ENCODE data around the gene LANCL2. TPM values are rescaled to one million over a fixed set of nuclear protein-coding genes. Genes with fewer than 3 reads are reported as not detected.
A peak's percentile ranks its signal among the peaks of the same experiment; 100 is the strongest.
"Not testable (repeated sequence)": the region's sequence is repeated elsewhere in the genome, so short reads cannot be mapped to it uniquely, and the experiment has no call there.

The LANCL2 gene
- total RNA-seq, 2 donors from 2014 or later: 6.6 to 11.4 TPM

- no peak overlapping the region for H3K4me3 ChIP-seq
- peak; percentile 86 for TF ChIP-seq CTCF (IDR thresholded peaks at IDR 0.05)
- H3K27ac ChIP-seq: no peak overlapping the region
- peak; percentile 46 for DNase-seq (ENCODE audit: low spot score)
- H3K27me3 ChIP-seq (replicated peaks; ENCODE audit: insufficient read depth): no peaks in the 10 kb centered on the region
- H3K36me3 ChIP-seq: no peaks in the 10 kb centered on the region
- H3K9me3 ChIP-seq: no peaks in the 10 kb centered on the region
- peak; percentile 55 for ATAC-seq (ENCODE audit: insufficient number of reproducible peaks, low FRiP score, low read depth)
- no peaks in the 10 kb centered on the region for H3K4me1 ChIP-seq (ENCODE audit: control insufficient read depth in 1 of 2, low read depth in 2 of 2)
These were observed 50.1 kb downstream of the LANCL2 start for GRCh38 chr7:55415173-55415778.

GRCh38 chr7:55417456-55417855, 52.3 kb downstream of the LANCL2 start:
- H3K4me3 ChIP-seq; ATAC-seq (ENCODE audit: insufficient number of reproducible peaks, low FRiP score, low read depth); H3K27ac ChIP-seq; H3K27me3 ChIP-seq (replicated peaks; ENCODE audit: insufficient read depth); H3K4me1 ChIP-seq (ENCODE audit: control insufficient read depth in 1 of 2, low read depth in 2 of 2); DNase-seq (ENCODE audit: low spot score); H3K9me3 ChIP-seq; H3K36me3 ChIP-seq: not testable (repeated sequence)

- Histone ChIP-seq H3K36me3 (no peaks in the 10 kb centered on the region), H3K27me3 (replicated peaks; ENCODE audit: insufficient read depth) (no peaks in the 10 kb centered on the region), H3K4me3 (no peak overlapping the region), H3K4me1 (ENCODE audit: control insufficient read depth in 1 of 2, low read depth in 2 of 2) (no peaks in the 10 kb centered on the region), H3K9me3 (no peaks in the 10 kb centered on the region), H3K27ac (no peak overlapping the region)
- no peak for DNase-seq (ENCODE audit: low spot score)
- no peak for ATAC-seq (ENCODE audit: insufficient number of reproducible peaks, low FRiP score, low read depth)
- no peak for TF ChIP-seq CTCF (IDR thresholded peaks at IDR 0.05)
These were observed 55.4 kb downstream of the LANCL2 start for GRCh38 chr7:55420530-55420929.

- no peak for TF ChIP-seq CTCF (IDR thresholded peaks at IDR 0.05)
- Histone ChIP-seq H3K27ac (no peak overlapping the region), H3K4me1 (ENCODE audit: control insufficient read depth in 1 of 2, low read depth in 2 of 2) (no peaks in the 10 kb centered on the region), H3K4me3 (no peak overlapping the region), H3K9me3 (no peaks in the 10 kb centered on the region), H3K27me3 (replicated peaks; ENCODE audit: insufficient read depth) (no peaks in the 10 kb centered on the region), H3K36me3 (peaks cover 4% of the 10 kb centered on the region)
- DNase-seq (ENCODE audit: low spot score): no peak
- no peak for ATAC-seq (ENCODE audit: insufficient number of reproducible peaks, low FRiP score, low read depth)
These were observed 58.2 kb downstream of the LANCL2 start for GRCh38 chr7:55423277-55423711.

- DNase-seq (ENCODE audit: low spot score): no peak
- no peak for ATAC-seq (ENCODE audit: insufficient number of reproducible peaks, low FRiP score, low read depth)
These were observed 58.8 kb downstream of the LANCL2 start for GRCh38 chr7:55423891-55424290.

More at GRCh38 chr7:55423891-55424290, 58.8 kb downstream of the LANCL2 start:
- no peaks in the 10 kb centered on the region for H3K4me1 ChIP-seq (ENCODE audit: control insufficient read depth in 1 of 2, low read depth in 2 of 2)
- H3K27me3 ChIP-seq (replicated peaks; ENCODE audit: insufficient read depth): no peaks in the 10 kb centered on the region
- no peak overlapping the region for H3K4me3 ChIP-seq
- H3K27ac ChIP-seq: no peak overlapping the region
- no peak for TF ChIP-seq CTCF (IDR thresholded peaks at IDR 0.05)
- H3K36me3 ChIP-seq: peaks cover 4% of the 10 kb centered on the region
- H3K9me3 ChIP-seq: no peaks in the 10 kb centered on the region
